K562 (cell line): ENCODE data around the gene NIPSNAP3A. TPM values are rescaled to one million over a fixed set of nuclear protein-coding genes. Genes with fewer than 3 reads are reported as not detected.

Source experiments
- ATAC-seq: fragments of 200-7000 bp; cut with Tn5 transposase; 3 replicates; pipeline ENCODE4 v1.9.1; 2020; ENCODE audit warnings: moderate library complexity
- BruUV-seq: library from RNA; stranded (reverse); fragments of 400-500 nt; replicated peaks from 2 replicates; lab custom pipeline; 2021; lab: Mats Ljungman, UMichigan
- CTCF ChIA-PET: fragments of 300-600 bp; formaldehyde crosslinking; extraction: SDS; loops from one replicate; lab custom pipeline; 2021; ENCODE audit warnings: low intra/inter-chr PET ratio; lab: Yijun Ruan, JAX
- POLR2A ChIA-PET: fragments of 300-600, 350-650 bp; sonication (Branson Sonifier 250); formaldehyde crosslinking; extraction: SDS; loops from one replicate; lab custom pipeline; 2021; ENCODE audit warnings: antibody characterized with exemption, inconsistent platforms; lab: Yijun Ruan, JAX
- DNase-seq, 4 experiments: peaks; one replicate each; pipeline versions ENCODE4 v3.0.0 to v3.0.0-alpha.2; 2011 to 2018; ENCODE audit warnings: low spot score in 3 of 4, mixed read lengths in 3 of 4; ENCODE audit errors: extremely low read depth in 1 of 4
- FAIRE-seq: peaks from 2 replicates; lab custom pipeline; 2011; peaks lifted over from hg19 to GRCh38; lab: Jason Lieb, UNC
- H2AFZ ChIP-seq: 2 replicates; pipeline ENCODE4 v1.6.0; 2011; ENCODE audit warnings: low read depth, low read length, control low read depth, inconsistent platforms
- H3K27ac ChIP-seq: fragments of 200-600 bp; 3 replicates; pipeline ENCODE4 v1.8.0; 2011; ENCODE audit warnings: low read depth, mild to moderate bottlenecking, control low read depth, inconsistent platforms, low read length, moderate library complexity, mixed read lengths; ENCODE audit errors: extremely low read depth
- H3K27me3 ChIP-seq, 2 experiments: fragments of 300-600 bp in 1 of 2; 2 replicates in 1 of 2; 3 replicates in 1 of 2; pipeline versions ENCODE4 v1.6.0 to v1.8.0; 2011; ENCODE audit warnings: inconsistent platforms in 2 of 2, low read length in 2 of 2, mild to moderate bottlenecking in 1 of 2, mixed read lengths in 1 of 2, moderate library complexity in 1 of 2; ENCODE audit not compliant: control insufficient read depth in 2 of 2, insufficient read depth in 2 of 2
- H3K36me3 ChIP-seq: fragments of 300-600 bp; 3 replicates; pipeline ENCODE4 v1.8.0; 2011; ENCODE audit warnings: mild to moderate bottlenecking, low read length, inconsistent platforms; ENCODE audit not compliant: control insufficient read depth, insufficient read depth
- H3K4me1 ChIP-seq, 2 experiments: fragments of 200-600 bp in 1 of 2; replicated peaks in 1 of 2; 2 replicates in 1 of 2; 3 replicates in 1 of 2; pipeline versions ENCODE4 v1.5.1 to v1.8.0; 2011; ENCODE audit warnings: inconsistent platforms in 2 of 2, low read length in 2 of 2, mild to moderate bottlenecking in 1 of 2, mixed read lengths in 1 of 2, moderate library complexity in 1 of 2; ENCODE audit not compliant: control insufficient read depth in 2 of 2, insufficient read depth in 2 of 2
- H3K4me2 ChIP-seq: 2 replicates; pipeline ENCODE4 v1.6.1; 2011; ENCODE audit warnings: low read length, control low read depth, inconsistent platforms, mixed read lengths; ENCODE audit not compliant: insufficient read depth
- H3K4me3 ChIP-seq: fragments of 200-600 bp; sonication (generic), shearing (Covaris generic); 2 replicates; pipeline ENCODE4 v1.5.1; 2016; ENCODE audit warnings: control low read depth, inconsistent platforms
- H3K79me2 ChIP-seq: fragments of 200-600 bp; 3 replicates; pipeline ENCODE4 v1.8.0; 2011; ENCODE audit warnings: low read length, inconsistent platforms; ENCODE audit not compliant: control insufficient read depth, insufficient read depth
- H3K9ac ChIP-seq, 2 experiments: 2 replicates each; pipeline versions ENCODE4 v1.6.0 to v1.6.1; 2011; ENCODE audit warnings: low read depth in 2 of 2, low read length in 2 of 2, control low read depth in 1 of 2, inconsistent platforms in 1 of 2, mild to moderate bottlenecking in 1 of 2, mixed read lengths in 1 of 2; ENCODE audit not compliant: insufficient read depth in 1 of 2
- H3K9me1 ChIP-seq: one replicate; pipeline ENCODE4 v1.6.0; 2011; ENCODE audit warnings: inconsistent platforms, mild to moderate bottlenecking, low read length, moderate library complexity; ENCODE audit not compliant: control insufficient read depth, insufficient read depth
- H3K9me3 ChIP-seq: replicated peaks from 2 replicates; pipeline ENCODE4 v1.5.1; 2011; ENCODE audit warnings: low read depth, low read length, inconsistent platforms; ENCODE audit not compliant: control insufficient read depth, insufficient read depth
- H4K20me1 ChIP-seq: replicated peaks from 2 replicates; pipeline ENCODE4 v1.6.1; 2011; ENCODE audit warnings: low read length, inconsistent platforms, mixed read lengths; ENCODE audit not compliant: control insufficient read depth, insufficient read depth
- CBX1 ChIP-seq: sonication (generic); IDR thresholded peaks from 2 replicates; pipeline ENCODE4 v1.6.1; 2016; ENCODE audit warnings: antibody characterized with exemption, low read depth, mild to moderate bottlenecking
- CHAMP1 ChIP-seq: fragments of 450-650 bp; IDR thresholded peaks from 2 replicates; pipeline ENCODE4 v1.6.1; 2016; ENCODE audit warnings: mild to moderate bottlenecking
- DACH1 ChIP-seq: fragments of 450-650 bp; IDR thresholded peaks from 2 replicates; pipeline ENCODE4 v1.6.1; 2018; ENCODE audit not compliant: partially characterized antibody
- ELF4 ChIP-seq: fragments of 450-650 bp; formaldehyde crosslinking; IDR thresholded peaks from 2 replicates; pipeline ENCODE4 v1.4.0; 2022; ENCODE audit warnings: missing genetic modification characterization
- ETV6 ChIP-seq, 3 experiments: fragments of 150-350 bp in 1 of 3; sonication (generic) in 1 of 3; formaldehyde crosslinking in 1 of 3; IDR thresholded peaks; 2 replicates each; pipeline versions ENCODE4 v1.6.1 to v1.8.0; 2014 to 2022; ENCODE audit warnings: borderline replicate concordance in 2 of 3, low read depth in 2 of 3, antibody characterized with exemption in 1 of 3, low read length in 1 of 3, mild to moderate bottlenecking in 1 of 3, missing genetic modification reagents in 1 of 3
- FOXA3 ChIP-seq, 2 experiments: fragments of 450-650 bp in 1 of 2; sonication (generic) in 1 of 2; formaldehyde crosslinking; IDR thresholded peaks in 1 of 2; conservative IDR thresholded peaks in 1 of 2; 2 replicates each; pipeline versions ENCODE4 v1.4.0 to v1.8.0; 2020 to 2022; ENCODE audit warnings: mild to moderate bottlenecking in 2 of 2, missing genetic modification reagents in 1 of 2
- HDAC8 ChIP-seq: fragments of 450-650 bp; IDR thresholded peaks from 2 replicates; pipeline ENCODE4 v1.6.1; 2016; ENCODE audit warnings: mild to moderate bottlenecking, missing genetic modification characterization, moderate library complexity, missing compliant biosample characterization
- KAT7 ChIP-seq: sonication (generic); formaldehyde crosslinking; IDR thresholded peaks from 2 replicates; pipeline ENCODE4 v1.8.0; 2022; ENCODE audit warnings: missing genetic modification reagents, mild to moderate bottlenecking, borderline replicate concordance
- MEIS2 ChIP-seq: fragments of 450-650 bp; IDR thresholded peaks from 2 replicates; pipeline ENCODE4 v1.6.1; 2014; ENCODE audit warnings: mild to moderate bottlenecking; ENCODE audit not compliant: partially characterized antibody
- PBX2 ChIP-seq, 2 experiments: IDR thresholded peaks in 1 of 2; conservative IDR thresholded peaks in 1 of 2; 2 replicates each; pipeline ENCODE4 v1.6.1; 2016; ENCODE audit warnings: low read depth in 2 of 2, mild to moderate bottlenecking in 1 of 2, missing compliant biosample characterization in 1 of 2, missing genetic modification characterization in 1 of 2, moderate library complexity in 1 of 2
- PCBP2 ChIP-seq: fragments of 200-400 bp; formaldehyde crosslinking; IDR thresholded peaks from 2 replicates; pipeline ENCODE4 v1.6.1; 2018; ENCODE audit warnings: low read length, low read depth, mild to moderate bottlenecking, moderate library complexity; ENCODE audit not compliant: poor library complexity, severe bottlenecking
- PKNOX1 ChIP-seq: fragments of 450-650 bp; IDR thresholded peaks from 2 replicates; pipeline ENCODE4 v1.6.1; 2016
- SMAD1 ChIP-seq: fragments of 150-350 bp; IDR thresholded peaks from 2 replicates; pipeline ENCODE4 v1.6.1; 2014; ENCODE audit warnings: low read length, low read depth; ENCODE audit not compliant: partially characterized antibody
- SRSF9 ChIP-seq: fragments of 200-400 bp; formaldehyde crosslinking; IDR thresholded peaks from 2 replicates; pipeline ENCODE4 v1.6.1; 2017; ENCODE audit warnings: low read depth, low read length, borderline replicate concordance
- ZNF778 ChIP-seq: fragments of 450-650 bp; formaldehyde crosslinking; IDR thresholded peaks from 2 replicates; pipeline ENCODE4 v1.4.0; 2020; ENCODE audit warnings: mild to moderate bottlenecking, moderate library complexity
- WGBS: fragments of 100-300 bp; shearing (Covaris generic); methylation state at CpG from one replicate; pipeline ENCODE4 v1.1.6; 2016; ENCODE audit warnings: low coverage, mixed read lengths; ENCODE audit not compliant: insufficient coverage; ENCODE audit errors: missing lambda C conversion rate; 5-methylcytosine and 5-hydroxymethylcytosine counted together
- in situ Hi-C: fragments of 300-500 bp; cut with MboI; formaldehyde crosslinking; loops from 4 replicates; pipeline ENCODE4 v1.15.0; 2018; ENCODE audit warnings: inconsistent platforms, mixed read lengths
- intact Hi-C: fragments of 100-400 bp; cut with micrococcal nuclease; formaldehyde crosslinking; loops from 2 replicates; pipeline ENCODE4 v1.14.2; 2022
- polyA plus RNA-seq, 8 experiments: library from polyadenylated mRNA; depleted of rRNA in 4 of 8; stranded (reverse) in 5 of 8; unstranded in 3 of 8; fragments of >200 nt; fragmentation: Nextera tagmentation in 2 of 8; fragmentation: Illumina TruSeq in 1 of 8; extraction: Ambion mirVana in 2 of 8; extraction: Trizol in 1 of 8; gene quantifications; 2 replicates each; pipeline versions ENCODE4 v1.2.1 to v1.2.3, GENCODE V29; 2011 to 2014; ENCODE audit warnings: inconsistent platforms in 1 of 8, missing spikeins in 1 of 8
- total RNA-seq, 7 experiments: library from RNA; depleted of rRNA in 6 of 7; stranded (reverse); fragments of >200 nt in 6 of 7; fragmentation: Illumina TruSeq in 2 of 7; extraction: Trizol in 2 of 7; gene quantifications; 2 replicates each; pipeline versions ENCODE4 v1.2.1 to v1.2.3, GENCODE V29; 2011 to 2021; ENCODE audit warnings: low replicate concordance in 1 of 7

The NIPSNAP3A gene
- total and polyA plus RNA-seq, 9 of the 15 experiments (the other 6 are each of a cell fraction or from before 2014, with no cell fraction given), result 25.3 to 132 (median 40.5) TPM

- Histone ChIP-seq H3K36me3 (peaks cover 10% of the 10 kb centered on the region; the same call in 2 of the 3 replicates), H3K9ac (peak overlapping the region; percentile 80 to 96; a peak in 3 of 4 replicates), H3K9me1 (no peaks in the 10 kb centered on the region), H3K27ac (peak overlapping the region; percentile 89), H3K27me3 (no peaks in the 10 kb centered on the region), H3K79me2 (peaks cover 39% of the 10 kb centered on the region), H3K4me2 (peak overlapping the region; percentile 99), H3K4me1 (peaks cover 13 to 26% of the 10 kb centered on the region in 2 experiments; a peak in 4 of 5 replicates), H3K9me3 (no peaks in the 10 kb centered on the region), H3K4me3 (peak overlapping the region; percentile 80), H4K20me1 (no peaks in the 10 kb centered on the region), H2AFZ (peak overlapping the region; percentile 99)
- no peak for FAIRE-seq
- BruUV-seq, result no TSS peak
- ChIA-PET CTCF (no interaction called here), POLR2A (interaction anchor here (0.6 to 1.5 kb wide), 3 partner anchors 9 to 116 kb away, joined by 3 to 5 read pairs (median 4); no protein-coding TSS in a partner anchor)
- intact Hi-C loops (loop anchor here (2.0 to 10.0 kb wide), 3 partner anchors 28 to 654 kb away; partner anchors contain the start of gene SMC2), in situ Hi-C loops (no loop called here)
- 0% methylated on average over 1 of the region's 1 CpG for WGBS
- DNase-seq, result peak in 1 of 4 experiments; percentile 11
- no peak for ATAC-seq
- no peak for TF ChIP-seq FOXA3 (CRISPR knock-in tag; conservative IDR thresholded peaks at IDR 0.05 in 1 of 2, IDR thresholded peaks at IDR 0.05 in 1 of 2)
- no peak for TF ChIP-seq SRSF9
- TF ChIP-seq ELF4, result no peak
- TF ChIP-seq PBX2 (CRISPR knock-in tag; IDR thresholded peaks at IDR 0.05; ENCODE audit: low read depth), result no peak
- TF ChIP-seq PBX2 (tag; conservative IDR thresholded peaks at IDR 0.05; ENCODE audit: low read depth), result peak; percentile 58
- no peak for TF ChIP-seq PCBP2
- no peak for TF ChIP-seq SMAD1
- TF ChIP-seq MEIS2, result peak; percentile 81
- TF ChIP-seq CHAMP1, result no peak
- TF ChIP-seq CBX1, result no peak
- no peak for TF ChIP-seq ZNF778 (CRISPR knock-in tag)
- no peak for TF ChIP-seq HDAC8 (tag)
- TF ChIP-seq ETV6 (IDR thresholded peaks at IDR 0.05; ENCODE audit: borderline replicate concordance in 1 of 2, low read depth in 2 of 2, low read length in 1 of 2), result no peak
- TF ChIP-seq ETV6 (CRISPR knock-in tag; IDR thresholded peaks at IDR 0.05; ENCODE audit: borderline replicate concordance), result no peak
- peak; percentile 85 for TF ChIP-seq DACH1
- TF ChIP-seq PKNOX1, result peak; percentile 76
- TF ChIP-seq KAT7 (CRISPR knock-in tag), result no peak
These were observed 685 bp upstream of the NIPSNAP3A start for GRCh38 chr9:104746798-104747197.
